H9 (cell line): ENCODE results near the gene AGTPBP1. TPM values are rescaled to one million over a fixed set of nuclear protein-coding genes. Genes with fewer than 3 reads are reported as not detected.

ENCODE experiments used
- DNase-seq: peaks from one replicate; pipeline ENCODE4 v3.0.0-alpha.2; 2017
- H2AFZ ChIP-seq: one replicate; pipeline ENCODE4 v1.6.1; 2013; ENCODE audit warnings: mild to moderate bottlenecking, low read length, control low read depth, moderate library complexity
- H2AK5ac ChIP-seq: 2 replicates; pipeline ENCODE4 v1.6.1; 2013; ENCODE audit warnings: low read length, control low read depth, mixed read lengths; ENCODE audit not compliant: insufficient read length
- H2BK120ac ChIP-seq: one replicate; pipeline ENCODE4 v1.6.1; 2013; ENCODE audit warnings: low read depth, mild to moderate bottlenecking, low read length, control low read depth, inconsistent platforms; ENCODE audit not compliant: poor library complexity, severe bottlenecking
- H2BK12ac ChIP-seq: 2 replicates; pipeline ENCODE4 v1.6.1; 2013; ENCODE audit warnings: low read length, control low read depth, mixed read lengths, low read depth; ENCODE audit not compliant: insufficient read length
- H2BK15ac ChIP-seq: 2 replicates; pipeline ENCODE4 v1.6.1; 2013; ENCODE audit warnings: low read depth, low read length, control low read depth
- H2BK20ac ChIP-seq: one replicate; pipeline ENCODE4 v1.6.1; 2013; ENCODE audit warnings: low read depth, mild to moderate bottlenecking, low read length, control low read depth, inconsistent platforms; ENCODE audit not compliant: poor library complexity, severe bottlenecking
- H2BK5ac ChIP-seq: 2 replicates; pipeline ENCODE4 v1.6.1; 2013; ENCODE audit warnings: low read length, control low read depth, mixed read lengths; ENCODE audit not compliant: insufficient read length
- H3K14ac ChIP-seq: 2 replicates; pipeline ENCODE4 v1.6.1; 2013; ENCODE audit warnings: low read length, control low read depth; ENCODE audit not compliant: insufficient read depth
- H3K18ac ChIP-seq: 2 replicates; pipeline ENCODE4 v1.6.1; 2013; ENCODE audit warnings: low read depth, mild to moderate bottlenecking, mixed read lengths, low read length, control low read depth; ENCODE audit not compliant: insufficient read length
- H3K23ac ChIP-seq: 2 replicates; pipeline ENCODE4 v1.6.1; 2013; ENCODE audit warnings: low read length, control low read depth, mixed read lengths, low read depth; ENCODE audit not compliant: insufficient read length
- H3K23me2 ChIP-seq: 2 replicates; pipeline ENCODE4 v1.6.1; 2013; ENCODE audit warnings: low read depth, mild to moderate bottlenecking, mixed read lengths, low read length, control low read depth; ENCODE audit not compliant: insufficient read length, poor library complexity, severe bottlenecking
- H3K27ac ChIP-seq: 2 replicates; pipeline ENCODE4 v1.5.1; 2013; ENCODE audit warnings: low read length, control low read depth, mixed read lengths, low read depth; ENCODE audit not compliant: insufficient read length
- H3K27me3 ChIP-seq: 2 replicates; pipeline ENCODE4 v1.6.1; 2013; ENCODE audit warnings: low read length, control low read depth, inconsistent platforms; ENCODE audit not compliant: insufficient read depth
- H3K4ac ChIP-seq: 2 replicates; pipeline ENCODE4 v1.6.1; 2013; ENCODE audit warnings: low read depth, mild to moderate bottlenecking, control low read depth, inconsistent platforms, low read length, moderate library complexity
- H3K4me1 ChIP-seq: 2 replicates; pipeline ENCODE4 v1.6.1; 2013; ENCODE audit warnings: low read length, control low read depth, inconsistent platforms; ENCODE audit not compliant: insufficient read depth
- H3K4me2 ChIP-seq: 2 replicates; pipeline ENCODE4 v1.6.1; 2013; ENCODE audit warnings: low read length, control low read depth, mixed read lengths; ENCODE audit not compliant: insufficient read length, insufficient read depth
- H3K56ac ChIP-seq: 2 replicates; pipeline ENCODE4 v1.6.1; 2013; ENCODE audit warnings: low read depth, mild to moderate bottlenecking, mixed read lengths, low read length, control low read depth; ENCODE audit not compliant: insufficient read length
- H3K79me1 ChIP-seq: 2 replicates; pipeline ENCODE4 v1.6.1; 2013; ENCODE audit warnings: low read depth, mild to moderate bottlenecking, moderate library complexity, low read length, control low read depth, inconsistent platforms; ENCODE audit not compliant: insufficient read depth, poor library complexity, severe bottlenecking
- H3K79me2 ChIP-seq: 2 replicates; pipeline ENCODE4 v1.6.1; 2013; ENCODE audit warnings: low read length, control low read depth, inconsistent platforms; ENCODE audit not compliant: insufficient read depth
- H3K9ac ChIP-seq: 2 replicates; pipeline ENCODE4 v1.6.1; 2013; ENCODE audit warnings: low read length, control low read depth, mixed read lengths; ENCODE audit not compliant: insufficient read length; ENCODE audit errors: extremely low read depth
- H3K9me3 ChIP-seq: one replicate; pipeline ENCODE4 v1.6.1; 2013; ENCODE audit warnings: low read depth, low read length, inconsistent platforms; ENCODE audit not compliant: control insufficient read depth
- H3T11ph ChIP-seq: one replicate; pipeline ENCODE4 v1.6.1; 2013; ENCODE audit warnings: mild to moderate bottlenecking, low read length, control low read depth, inconsistent platforms
- H4K20me1 ChIP-seq: one replicate; pipeline ENCODE4 v1.6.1; 2013; ENCODE audit not compliant: control insufficient read depth, insufficient read length, insufficient read depth
- H4K5ac ChIP-seq: 2 replicates; pipeline ENCODE4 v1.6.1; 2013; ENCODE audit warnings: low read depth, mild to moderate bottlenecking, mixed read lengths, low read length, control low read depth; ENCODE audit not compliant: insufficient read length
- H4K8ac ChIP-seq: replicated peaks from 2 replicates; pipeline ENCODE4 v1.6.1; 2013; ENCODE audit warnings: low read length, control low read depth, mixed read lengths, low read depth; ENCODE audit not compliant: insufficient read length
- H4K91ac ChIP-seq: 2 replicates; pipeline ENCODE4 v1.6.1; 2013; ENCODE audit warnings: low read depth, mild to moderate bottlenecking, moderate library complexity, mixed read lengths, low read length, control low read depth; ENCODE audit not compliant: insufficient read length
- H3K27ac Mint-ChIP-seq, 3 experiments: 2 replicates in 2 of 3; 3 replicates in 1 of 3; pipeline ENCODE4 v1.8.0; 2020 to 2021; ENCODE audit warnings: mixed read lengths in 3 of 3, mild to moderate bottlenecking in 1 of 3, moderate library complexity in 1 of 3
- H3K27me3 Mint-ChIP-seq: 2 replicates; pipeline ENCODE4 v1.8.0; 2021; ENCODE audit warnings: low read depth, mild to moderate bottlenecking, moderate library complexity, mixed read lengths
- H3K36me3 Mint-ChIP-seq, 3 experiments: 2 replicates in 2 of 3; 3 replicates in 1 of 3; pipeline ENCODE4 v1.8.0; 2020 to 2021; ENCODE audit warnings: low read depth in 3 of 3, mixed read lengths in 3 of 3; ENCODE audit not compliant: insufficient read depth in 1 of 3
- H3K4me1 Mint-ChIP-seq, 2 experiments: 2 replicates each; pipeline ENCODE4 v1.8.0; 2020; ENCODE audit warnings: mixed read lengths in 2 of 2
- H3K4me3 Mint-ChIP-seq, 2 experiments: 2 replicates in 1 of 2; 3 replicates in 1 of 2; pipeline ENCODE4 v1.8.0; 2020 to 2021; ENCODE audit warnings: mild to moderate bottlenecking in 2 of 2, mixed read lengths in 2 of 2, moderate library complexity in 1 of 2
- H3K9me3 Mint-ChIP-seq, 2 experiments: 2 replicates in 1 of 2; 3 replicates in 1 of 2; pipeline ENCODE4 v1.8.0; 2020; ENCODE audit warnings: mild to moderate bottlenecking in 2 of 2, mixed read lengths in 2 of 2, moderate library complexity in 1 of 2
- WGBS: extraction: QIAGEN DNeasy Blood & Tissue Kit; methylation state at CpG from one replicate; pipeline ENCODE4 v1.1.7; 2013; ENCODE audit warnings: missing lambda C conversion rate, low lambda C conversion rate, mixed read lengths; ENCODE audit not compliant: insufficient read length; ENCODE audit errors: extremely low coverage; 5-methylcytosine and 5-hydroxymethylcytosine counted together
- total RNA-seq: library from RNA; stranded (reverse); gene quantifications from 2 replicates; pipeline ENCODE4 v1.2.1, GENCODE V29; 2021
- TF ChIP-seq, protein P1 (sequence below): fragments of 200-600 bp; sonication (generic); conservative IDR thresholded peaks from 3 replicates; pipeline ENCODE4 v1.8.0; 2021; ENCODE audit warnings: antibody characterized with exemption, mild to moderate bottlenecking

The AGTPBP1 gene
- total RNA-seq, 1 experiment from 2014 or later = 53.1 TPM

DNA sequence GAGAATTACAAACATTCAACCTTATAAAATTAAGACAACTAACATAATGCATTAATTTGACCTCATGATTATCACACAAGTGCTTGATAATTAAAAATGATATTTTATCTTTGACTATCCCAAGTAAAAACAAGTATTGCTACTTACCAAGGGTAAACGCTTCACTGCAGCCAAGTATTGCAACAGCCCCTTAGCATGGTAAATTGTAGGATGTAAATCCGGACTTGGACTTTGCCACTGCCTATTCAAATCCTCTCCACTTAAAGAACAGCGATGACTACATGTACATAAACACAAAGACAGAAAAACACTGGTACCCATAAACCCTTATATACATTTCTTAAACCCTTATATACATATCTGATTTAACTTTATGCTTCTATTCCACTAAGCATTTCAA lies 155.1 kb downstream of the AGTPBP1 start:
- no peak overlapping the region for H3K14ac ChIP-seq
- H2BK12ac ChIP-seq = no peak overlapping the region
- no peak overlapping the region for H3K9ac ChIP-seq
- Mint-ChIP-seq H3K4me3 (no peak overlapping the region), H3K4me1 (no peaks in the 10 kb centered on the region), H3K9me3 (no peaks in the 10 kb centered on the region), H3K27ac (no peak overlapping the region), H3K27me3 (no peaks in the 10 kb centered on the region), H3K36me3 (peaks cover 0 to 9% (median 5%) of the 10 kb centered on the region in 3 experiments; a peak in 5 of 7 replicates)
- H2AK5ac ChIP-seq = no peak overlapping the region
- DNase-seq = no peak
- H4K5ac ChIP-seq = no peak overlapping the region
- H3K27me3 ChIP-seq = no peaks in the 10 kb centered on the region
- H3K79me1 ChIP-seq = no peaks in the 10 kb centered on the region
- no peaks in the 10 kb centered on the region for H3K4me1 ChIP-seq
- H2BK20ac ChIP-seq = no peak overlapping the region
- no peak overlapping the region for H3K4me2 ChIP-seq
- no peak overlapping the region for H4K91ac ChIP-seq
- H2BK15ac ChIP-seq = no peak overlapping the region
- no peak overlapping the region for H3K18ac ChIP-seq
- no peak overlapping the region for H3K23ac ChIP-seq
- no peaks in the 10 kb centered on the region for H3K9me3 ChIP-seq
- H2BK120ac ChIP-seq = no peak overlapping the region
- no peak overlapping the region for H3T11ph ChIP-seq
- no peak overlapping the region for H2BK5ac ChIP-seq
- H3K23me2 ChIP-seq = no peaks in the 10 kb centered on the region
- no peak overlapping the region for H4K8ac ChIP-seq
- H3K4ac ChIP-seq = no peak overlapping the region
- no CpG with 5 or more reads among the region's 3 CpGs for WGBS
- H3K79me2 ChIP-seq = no peaks in the 10 kb centered on the region
- no peak overlapping the region for H3K27ac ChIP-seq
- TF ChIP-seq, protein P1, sequence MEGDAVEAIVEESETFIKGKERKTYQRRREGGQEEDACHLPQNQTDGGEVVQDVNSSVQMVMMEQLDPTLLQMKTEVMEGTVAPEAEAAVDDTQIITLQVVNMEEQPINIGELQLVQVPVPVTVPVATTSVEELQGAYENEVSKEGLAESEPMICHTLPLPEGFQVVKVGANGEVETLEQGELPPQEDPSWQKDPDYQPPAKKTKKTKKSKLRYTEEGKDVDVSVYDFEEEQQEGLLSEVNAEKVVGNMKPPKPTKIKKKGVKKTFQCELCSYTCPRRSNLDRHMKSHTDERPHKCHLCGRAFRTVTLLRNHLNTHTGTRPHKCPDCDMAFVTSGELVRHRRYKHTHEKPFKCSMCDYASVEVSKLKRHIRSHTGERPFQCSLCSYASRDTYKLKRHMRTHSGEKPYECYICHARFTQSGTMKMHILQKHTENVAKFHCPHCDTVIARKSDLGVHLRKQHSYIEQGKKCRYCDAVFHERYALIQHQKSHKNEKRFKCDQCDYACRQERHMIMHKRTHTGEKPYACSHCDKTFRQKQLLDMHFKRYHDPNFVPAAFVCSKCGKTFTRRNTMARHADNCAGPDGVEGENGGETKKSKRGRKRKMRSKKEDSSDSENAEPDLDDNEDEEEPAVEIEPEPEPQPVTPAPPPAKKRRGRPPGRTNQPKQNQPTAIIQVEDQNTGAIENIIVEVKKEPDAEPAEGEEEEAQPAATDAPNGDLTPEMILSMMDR = no peak
- H3K56ac ChIP-seq = no peak overlapping the region
- H2AFZ ChIP-seq = no peak overlapping the region
- H4K20me1 ChIP-seq = no peaks in the 10 kb centered on the region
